Prostate gland (tissue), 2 donors: ENCODE results near the gene ELAVL2. TPM values are rescaled to one million over a fixed set of nuclear protein-coding genes. Genes with fewer than 3 reads are reported as not detected.

ENCODE experiments used
- DNase-seq: peaks from one replicate; pipeline ENCODE4 v3.0.0-alpha.2; 2019; ENCODE audit warnings: low spot score
- H3K27ac ChIP-seq, 2 donors: fragments of 200-600 bp; sonication (generic); 2 replicates each; pipeline ENCODE4 v1.5.1; 2017 to 2019
- H3K27me3 ChIP-seq: fragments of 200-600 bp; sonication (generic); replicated peaks from 2 replicates; pipeline ENCODE4 v1.5.1; 2019; ENCODE audit not compliant: insufficient read depth
- H3K36me3 ChIP-seq, 2 donors: fragments of 200-600 bp; sonication (generic); 1 replicate in 1 of 2; 2 replicates in 1 of 2; pipeline versions ENCODE4 v1.5.1 to v1.8.1; 2017 to 2019
- H3K4me1 ChIP-seq: fragments of 200-600 bp; sonication (generic); replicated peaks from 2 replicates; pipeline ENCODE4 v1.5.1; 2019
- H3K4me3 ChIP-seq, 2 donors: fragments of 200-600 bp; sonication (generic); 2 replicates each; pipeline ENCODE4 v1.5.1; 2017 to 2019
- H3K9me3 ChIP-seq: fragments of 200-600 bp; sonication (generic); 2 replicates; pipeline ENCODE4 v1.5.1; 2017
- POLR2A ChIP-seq: fragments of 450-650 bp; IDR thresholded peaks from one replicate; pipeline ENCODE4 v1.6.1; 2016; ENCODE audit warnings: antibody characterized with exemption, mild to moderate bottlenecking
- POLR2AphosphoS5 ChIP-seq: sonication (generic); formaldehyde crosslinking; IDR thresholded peaks from one replicate; pipeline ENCODE4 v1.6.1; 2017; ENCODE audit warnings: antibody characterized with exemption
- WGBS: methylation state at CpG from one replicate; pipeline ENCODE4 v1.1.5; 2018; 5-methylcytosine and 5-hydroxymethylcytosine counted together
- intact Hi-C: fragments of 100-400 bp; cut with DNase I; formaldehyde crosslinking; loops from one replicate; pipeline ENCODE4 v1.14.2; 2022
- total RNA-seq, 2 donors: library from RNA; depleted of rRNA; stranded (reverse); fragments of >200 nt; gene quantifications; one replicate each; pipeline ENCODE4 v1.1.0, GENCODE V29; 2016
- TF ChIP-seq, protein P1 (sequence below), 4 experiments: fragments of 200-600 bp in 2 of 4; fragments of 450-650 bp in 2 of 4; sonication (generic) in 2 of 4; IDR thresholded peaks; 1 replicate in 3 of 4; 2 replicates in 1 of 4; pipeline ENCODE4 v1.5.1; 2016 to 2019; ENCODE audit warnings: antibody characterized with exemption in 4 of 4, mild to moderate bottlenecking in 2 of 4, moderate library complexity in 2 of 4

The ELAVL2 gene
- total RNA-seq, 2 donors from 2014 or later, result 0.55 to 43.1 TPM

DNA sequence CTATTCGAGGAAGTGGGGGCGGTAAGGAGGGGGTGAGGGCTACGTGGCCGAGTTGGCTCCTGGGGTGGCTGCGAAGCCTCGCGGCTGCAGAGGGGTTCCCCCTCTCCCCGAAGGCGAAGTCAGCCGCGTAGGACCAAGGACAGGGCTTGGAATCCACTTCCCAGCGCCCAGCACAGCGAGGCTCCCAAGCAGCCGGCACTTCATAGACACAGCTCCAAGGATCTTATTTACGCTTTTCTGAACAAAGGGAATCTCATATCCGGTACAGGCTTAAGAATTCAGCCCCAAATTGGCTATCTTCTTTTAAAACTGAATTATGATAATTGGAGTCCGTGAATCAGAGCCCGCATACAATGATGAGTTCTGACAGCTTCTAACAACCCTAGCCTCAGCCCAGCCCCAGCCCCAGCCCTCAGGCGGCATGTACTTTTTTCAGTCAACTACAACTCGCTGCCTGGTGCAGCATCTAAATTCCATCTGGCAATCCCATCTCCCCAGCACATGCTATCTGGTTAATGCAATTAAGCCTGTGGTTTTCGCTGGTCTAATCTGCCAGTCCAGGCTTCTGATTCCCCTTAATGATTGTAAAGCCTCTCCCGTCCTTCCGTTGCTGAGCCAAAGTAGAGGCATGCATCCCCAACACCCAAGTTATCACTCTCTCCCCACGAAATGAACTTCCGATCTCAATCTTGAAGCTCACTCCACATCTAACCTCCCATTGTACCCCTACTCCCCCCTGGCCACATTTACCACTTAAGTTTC, 1.0 kb downstream of the ELAVL2 start:
- H3K9me3 ChIP-seq, result no peaks in the 10 kb centered on the region
- DNase-seq, result no peak
- TF ChIP-seq POLR2A (no peak), POLR2AphosphoS5 (no peak)
- TF ChIP-seq, protein P1, sequence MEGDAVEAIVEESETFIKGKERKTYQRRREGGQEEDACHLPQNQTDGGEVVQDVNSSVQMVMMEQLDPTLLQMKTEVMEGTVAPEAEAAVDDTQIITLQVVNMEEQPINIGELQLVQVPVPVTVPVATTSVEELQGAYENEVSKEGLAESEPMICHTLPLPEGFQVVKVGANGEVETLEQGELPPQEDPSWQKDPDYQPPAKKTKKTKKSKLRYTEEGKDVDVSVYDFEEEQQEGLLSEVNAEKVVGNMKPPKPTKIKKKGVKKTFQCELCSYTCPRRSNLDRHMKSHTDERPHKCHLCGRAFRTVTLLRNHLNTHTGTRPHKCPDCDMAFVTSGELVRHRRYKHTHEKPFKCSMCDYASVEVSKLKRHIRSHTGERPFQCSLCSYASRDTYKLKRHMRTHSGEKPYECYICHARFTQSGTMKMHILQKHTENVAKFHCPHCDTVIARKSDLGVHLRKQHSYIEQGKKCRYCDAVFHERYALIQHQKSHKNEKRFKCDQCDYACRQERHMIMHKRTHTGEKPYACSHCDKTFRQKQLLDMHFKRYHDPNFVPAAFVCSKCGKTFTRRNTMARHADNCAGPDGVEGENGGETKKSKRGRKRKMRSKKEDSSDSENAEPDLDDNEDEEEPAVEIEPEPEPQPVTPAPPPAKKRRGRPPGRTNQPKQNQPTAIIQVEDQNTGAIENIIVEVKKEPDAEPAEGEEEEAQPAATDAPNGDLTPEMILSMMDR (IDR thresholded peaks at IDR 0.05), result no peak
- peaks cover 43% of the 10 kb centered on the region for H3K27me3 ChIP-seq
- no peaks in the 10 kb centered on the region for H3K4me1 ChIP-seq
- intact Hi-C loops, result no loop called here
- 3% methylated on average over 20 of the region's 25 CpGs for WGBS
- no peaks in the 10 kb centered on the region for H3K36me3 ChIP-seq
- H3K4me3 ChIP-seq, result no peak overlapping the region
- H3K27ac ChIP-seq, result no peak overlapping the region

DNA sequence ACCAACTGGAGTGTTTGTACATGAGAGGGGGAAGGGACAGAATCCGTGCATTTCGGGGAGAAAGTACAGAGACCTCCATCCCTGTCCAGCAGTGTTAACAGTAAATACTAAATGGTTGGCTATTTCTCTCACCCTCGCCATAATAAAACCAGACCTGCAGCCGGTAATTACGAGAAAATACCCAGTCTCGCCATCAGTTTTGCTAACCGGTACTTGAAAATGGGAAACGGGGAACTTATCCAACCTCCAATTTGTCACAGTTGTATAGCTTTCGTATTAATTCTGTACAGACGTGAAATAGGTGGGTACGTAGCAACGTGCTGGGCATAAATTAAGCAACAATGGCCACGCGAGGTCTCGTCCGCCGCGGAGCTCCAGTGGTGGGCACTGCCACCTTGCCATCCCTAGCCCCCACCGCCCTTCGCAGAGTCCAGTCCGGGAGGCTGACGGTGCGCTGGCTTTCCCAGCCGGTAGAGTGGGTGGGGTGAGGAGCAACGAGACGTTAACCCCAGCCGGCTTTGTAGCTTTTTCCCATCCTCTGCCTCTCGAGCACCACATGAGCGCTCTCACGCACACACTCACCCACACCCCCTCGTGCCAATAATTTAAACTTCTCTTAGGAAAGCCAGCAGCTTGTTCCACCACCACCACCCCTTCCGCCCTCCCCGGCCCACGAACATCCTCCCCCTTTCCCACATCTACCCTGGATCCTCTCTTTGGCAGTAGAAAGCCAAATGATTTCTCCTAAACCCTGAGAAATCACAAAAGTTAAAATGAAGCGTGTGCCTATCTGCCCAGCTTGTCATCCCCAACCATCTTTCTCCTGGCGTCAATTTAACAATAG, 1.8 kb downstream of the ELAVL2 start:
- no peak overlapping the region for H3K4me3 ChIP-seq
- TF ChIP-seq POLR2A (no peak), POLR2AphosphoS5 (no peak)
- TF ChIP-seq, protein P1 (IDR thresholded peaks at IDR 0.05), result no peak

DNA sequence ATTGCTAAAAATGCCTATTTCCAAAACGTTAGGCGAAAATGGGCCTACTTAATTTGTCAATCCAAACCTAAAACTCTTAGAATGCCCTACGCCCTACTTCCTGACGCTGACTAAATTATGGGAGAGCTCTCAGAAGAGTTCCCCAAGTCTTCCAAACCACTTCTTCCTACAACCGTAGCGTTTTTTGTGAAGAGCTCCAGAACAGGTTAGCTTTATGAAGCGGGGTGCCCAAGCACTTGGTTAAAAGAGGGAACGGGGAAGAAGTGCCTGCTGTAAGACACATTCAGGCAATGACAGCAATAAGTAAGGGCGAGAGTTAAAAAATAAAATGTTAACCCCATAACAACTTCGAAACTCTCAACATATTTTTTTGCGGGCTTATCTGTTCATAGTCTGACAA, 2.8 kb downstream of the ELAVL2 start:
- Histone ChIP-seq H3K9me3 (no peaks in the 10 kb centered on the region), H3K27ac (no peak overlapping the region), H3K36me3 (no peaks in the 10 kb centered on the region), H3K4me1 (no peaks in the 10 kb centered on the region), H3K27me3 (peaks cover 43% of the 10 kb centered on the region), H3K4me3 (no peak overlapping the region)
- intact Hi-C loops, result no loop called here
- DNase-seq, result no peak
- TF ChIP-seq POLR2A, result no peak
- TF ChIP-seq, protein P1 (IDR thresholded peaks at IDR 0.05), result no peak
- TF ChIP-seq POLR2AphosphoS5, result no peak
- WGBS, result 37% methylated on average over 11 of the region's 11 CpGs

More for the DNA sequence above, 1.8 kb downstream of the ELAVL2 start:
- intact Hi-C loops, result no loop called here
- H3K4me1 ChIP-seq, result no peaks in the 10 kb centered on the region
- no peak for DNase-seq
- no peak overlapping the region for H3K27ac ChIP-seq
- H3K36me3 ChIP-seq, result no peaks in the 10 kb centered on the region
- 5% methylated on average over 36 of the region's 36 CpGs for WGBS
- peaks cover 43% of the 10 kb centered on the region for H3K27me3 ChIP-seq
- H3K9me3 ChIP-seq, result no peaks in the 10 kb centered on the region

DNA sequence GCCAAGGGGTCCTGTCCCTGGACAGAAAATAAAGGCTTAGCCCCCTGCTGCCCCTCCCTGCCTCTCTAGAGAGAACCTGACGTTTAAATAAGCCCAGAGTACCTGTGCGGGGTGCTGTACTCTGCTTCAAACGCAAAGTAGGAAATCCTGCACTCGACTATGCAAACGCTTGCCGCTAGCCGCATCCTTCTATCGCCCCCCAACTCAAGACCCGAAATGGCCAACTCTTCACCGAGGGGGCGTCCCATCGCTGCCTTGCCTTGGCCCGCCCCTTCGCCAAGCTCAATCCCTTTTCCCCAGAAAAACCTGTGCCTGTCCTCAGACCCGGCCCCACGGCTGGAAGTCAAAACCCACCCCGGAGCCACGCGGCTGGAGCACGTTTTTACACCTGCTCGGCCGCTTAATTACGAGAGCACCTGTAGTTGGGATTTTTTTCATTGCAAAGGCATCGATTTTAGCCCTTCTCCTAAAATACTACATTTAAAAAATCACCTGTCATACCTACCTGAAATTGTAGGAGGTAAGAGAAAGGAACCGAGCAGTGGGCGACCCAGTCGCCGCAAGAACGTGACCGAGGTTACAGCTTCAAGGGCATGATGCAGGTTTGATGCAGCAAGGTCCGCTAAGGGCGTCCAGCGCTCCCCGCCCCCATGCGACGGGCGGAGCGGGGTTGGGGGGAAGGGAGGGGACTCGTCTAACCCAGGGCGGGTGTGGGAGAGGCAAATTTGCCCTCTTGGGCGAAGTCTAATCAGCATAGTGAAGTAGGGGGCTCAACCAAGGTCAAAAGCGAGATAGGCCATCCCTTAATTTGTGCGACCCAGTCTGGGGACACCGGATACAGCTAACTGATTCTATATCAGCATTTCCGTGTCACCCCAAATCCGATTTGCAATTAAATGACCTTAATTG, 3.5 kb downstream of the ELAVL2 start:
- DNase-seq, result no peak
- H3K27me3 ChIP-seq, result peaks cover 43% of the 10 kb centered on the region
- H3K4me3 ChIP-seq, result no peak overlapping the region
- TF ChIP-seq POLR2A, result no peak
- TF ChIP-seq, protein P1 (IDR thresholded peaks at IDR 0.05), result no peak
- no peak for TF ChIP-seq POLR2AphosphoS5
- intact Hi-C loops, result no loop called here
- H3K27ac ChIP-seq, result no peak overlapping the region
- no peaks in the 10 kb centered on the region for H3K9me3 ChIP-seq
- H3K4me1 ChIP-seq, result no peaks in the 10 kb centered on the region
- WGBS, result 7% methylated on average over 46 of the region's 46 CpGs
- H3K36me3 ChIP-seq, result no peaks in the 10 kb centered on the region
